ENCODE measurements around the gene LIN7A.
"Not testable (repeated sequence)": the region's sequence is repeated elsewhere in the genome, so short reads cannot be mapped to it uniquely, and the experiment has no call there.

Gene LIN7A

DNA sequence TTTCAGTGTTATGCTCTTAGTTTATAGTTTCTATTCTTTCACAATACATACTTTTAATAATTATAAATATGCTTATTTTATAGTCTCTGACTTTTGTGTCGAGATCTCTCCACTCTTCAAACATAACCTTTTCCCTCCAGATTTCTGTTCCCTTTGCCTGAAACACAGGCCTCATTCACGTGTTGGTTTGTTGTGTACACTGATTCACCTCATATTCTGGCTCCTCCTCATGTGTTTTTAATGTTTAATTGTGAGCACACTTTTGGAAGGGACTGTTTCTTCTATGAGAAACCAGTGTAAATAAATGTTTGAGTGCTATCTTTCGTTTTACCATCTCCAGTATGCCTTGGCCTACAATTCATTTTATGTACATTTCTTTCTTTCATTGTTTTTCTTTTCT, 20.1 kb downstream of the LIN7A start:
- no peak for FAIRE-seq

GRCh38 chr12:80912901-80913770, 24.6 kb downstream of the LIN7A start:
- no peak for FAIRE-seq

- FAIRE-seq, result no peak
Measured at GRCh38 chr12:80909370-80909769, 28.4 kb downstream of the LIN7A start.

- no peak for FAIRE-seq
Measured at GRCh38 chr12:80902711-80903110, 35.0 kb downstream of the LIN7A start.

DNA sequence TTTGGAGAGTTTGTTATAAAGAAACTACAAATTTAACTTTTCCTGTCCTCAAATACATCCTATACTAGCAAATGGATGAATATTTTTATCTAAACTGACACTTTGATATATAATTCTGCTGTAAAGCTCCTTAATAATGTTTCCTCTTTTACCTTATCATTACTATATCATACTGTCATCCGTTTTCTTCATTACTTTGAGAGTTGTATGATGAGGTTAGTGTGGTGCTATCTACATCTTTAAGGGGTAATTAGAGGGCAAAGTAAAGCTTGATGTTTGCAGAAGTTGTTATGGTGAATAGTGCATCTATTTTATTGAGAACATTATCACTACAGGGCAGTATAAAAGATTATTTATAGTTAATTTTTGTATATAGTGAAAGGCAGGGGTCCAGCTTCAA, 36.1 kb downstream of the LIN7A start:
- no peak for FAIRE-seq

DNA sequence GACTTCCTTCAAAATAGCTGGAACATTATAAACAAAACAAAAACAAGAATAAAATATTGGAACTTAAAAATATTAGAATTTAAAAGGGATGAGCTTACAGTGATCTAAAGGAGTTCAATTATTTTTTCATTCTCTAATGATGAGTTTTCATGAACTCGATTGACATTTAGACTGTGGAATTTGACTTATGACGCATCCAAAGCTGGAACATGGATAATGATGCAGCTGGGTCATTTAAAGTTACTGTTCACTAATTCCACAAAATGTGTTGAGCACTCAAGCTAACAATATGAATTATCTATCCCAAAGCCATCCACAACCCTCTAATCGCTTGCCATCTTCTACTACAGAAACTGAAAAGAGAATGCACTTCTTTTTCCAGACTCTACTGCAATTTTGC, 42.5 kb downstream of the LIN7A start:
- FAIRE-seq, result no peak

DNA sequence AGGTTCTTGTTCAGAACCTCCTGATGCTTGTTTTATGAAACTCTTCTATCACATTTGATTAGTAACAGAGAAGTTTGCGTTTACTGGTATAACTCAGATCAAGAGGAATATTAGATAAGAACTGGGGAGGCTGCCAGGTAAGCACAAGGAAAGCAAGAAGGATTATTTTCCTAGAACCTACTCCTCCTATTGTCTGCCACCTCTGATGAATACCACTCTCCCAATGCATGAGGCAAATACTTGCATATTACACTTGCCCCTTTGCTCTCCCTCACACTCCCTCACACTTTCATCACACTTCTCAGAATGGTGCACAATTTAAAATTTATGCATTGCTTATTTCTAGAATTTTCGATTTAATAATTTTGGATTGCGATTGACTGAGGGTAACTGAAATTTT, 43.6 kb downstream of the LIN7A start:
- no peak for FAIRE-seq

GRCh38 chr12:80892597-80893445, 44.9 kb downstream of the LIN7A start:
- no peak for FAIRE-seq

- no peak for FAIRE-seq
Measured at GRCh38 chr12:80884651-80885050, 53.1 kb downstream of the LIN7A start.

GRCh38 chr12:80881106-80881505, 56.6 kb downstream of the LIN7A start:
- no peak for FAIRE-seq

GRCh38 chr12:80878452-80878851, 59.3 kb downstream of the LIN7A start:
- not testable (repeated sequence) for FAIRE-seq

DNA sequence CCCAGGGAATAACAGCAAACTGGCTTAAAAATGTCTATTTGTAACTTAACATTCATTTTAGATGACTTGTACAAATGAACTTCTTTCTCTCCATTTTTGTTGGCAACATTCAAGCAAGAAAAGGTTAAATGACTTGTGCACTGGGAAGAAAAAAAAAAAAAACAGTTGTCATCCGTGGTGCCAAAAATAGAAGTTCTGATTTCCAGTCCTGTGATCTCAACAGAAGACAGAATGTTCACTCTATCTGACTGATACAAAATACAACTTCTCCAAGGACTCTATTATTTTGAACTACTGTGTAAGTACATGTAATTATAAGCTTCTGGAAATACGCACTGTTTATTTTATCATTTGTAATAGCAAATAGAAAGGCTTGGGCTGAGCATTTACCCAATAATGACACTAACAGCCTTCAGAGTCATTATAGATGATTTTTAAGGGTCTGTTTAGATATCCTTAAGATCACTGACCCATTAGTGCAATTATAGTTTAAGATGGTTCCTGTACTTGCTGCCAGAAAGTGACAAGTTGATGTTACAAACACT, 59.9 kb downstream of the LIN7A start:
- no peak for FAIRE-seq

DNA sequence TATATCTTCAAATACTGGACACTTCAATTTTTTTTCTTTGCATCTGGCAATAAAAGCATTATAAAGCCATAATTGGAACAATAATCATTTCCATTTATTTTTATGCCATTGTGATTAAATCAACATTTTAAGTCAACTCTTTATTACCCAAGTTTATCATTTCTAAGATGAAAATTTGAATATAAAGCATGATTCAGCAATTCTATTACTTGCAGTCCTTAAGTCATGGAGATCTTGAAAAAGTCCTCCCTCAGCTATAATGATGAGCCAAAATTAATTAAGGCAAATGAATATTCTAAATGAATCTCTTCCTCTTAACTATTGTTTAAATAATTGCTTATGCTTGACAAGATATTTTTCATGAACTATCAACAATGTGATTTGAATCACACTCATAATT, 65.7 kb downstream of the LIN7A start:
- no peak for FAIRE-seq

DNA sequence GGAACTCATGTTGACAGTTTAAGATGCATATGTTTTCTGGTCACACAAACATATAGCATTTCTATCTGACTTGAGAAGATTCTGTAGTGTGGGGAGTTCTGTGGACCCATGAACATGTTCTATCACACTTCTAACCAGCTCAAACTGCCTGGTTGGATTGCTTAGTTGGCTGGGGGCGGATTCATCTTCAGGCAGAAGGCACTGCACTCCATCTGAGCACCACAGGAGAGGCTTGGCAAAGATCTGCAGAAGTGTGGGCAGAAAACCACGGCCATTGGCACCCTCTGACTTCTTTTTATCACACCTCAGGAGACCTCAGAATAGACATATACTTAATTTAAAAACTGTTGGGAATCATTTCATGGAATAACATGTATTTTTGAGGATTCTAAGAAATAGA, 68.5 kb downstream of the LIN7A start:
- no peak for FAIRE-seq

DNA sequence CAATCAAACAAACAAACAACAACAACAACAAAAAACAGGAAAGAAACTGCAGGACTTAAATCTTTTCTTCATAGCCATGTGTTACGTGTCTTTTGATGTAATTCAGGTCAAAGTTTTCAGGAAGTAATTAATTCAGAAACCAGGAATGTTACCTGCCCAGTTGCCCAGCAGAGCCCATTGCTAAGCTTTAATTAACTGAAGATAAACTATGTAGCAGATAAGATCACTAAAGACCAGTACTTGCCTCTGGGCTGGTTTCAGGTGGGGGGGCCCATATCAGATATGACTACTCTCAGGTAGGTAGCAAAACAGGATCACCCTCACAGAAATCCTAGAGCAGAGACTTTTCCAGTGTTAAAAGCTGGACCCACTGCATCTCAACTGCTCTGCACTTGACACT, 69.2 kb downstream of the LIN7A start:
- no peak for FAIRE-seq

- no peak for FAIRE-seq
Measured at GRCh38 chr12:80867941-80868340, 69.8 kb downstream of the LIN7A start.

GRCh38 chr12:80864046-80864735, 73.5 kb downstream of the LIN7A start:
- no peak for FAIRE-seq

GRCh38 chr12:80862531-80862930, 75.2 kb downstream of the LIN7A start:
- FAIRE-seq, result no peak

- no peak for FAIRE-seq
Measured at GRCh38 chr12:80861641-80862378, 75.9 kb downstream of the LIN7A start.

- no peak for FAIRE-seq
Measured at GRCh38 chr12:80860928-80861327, 76.8 kb downstream of the LIN7A start.

DNA sequence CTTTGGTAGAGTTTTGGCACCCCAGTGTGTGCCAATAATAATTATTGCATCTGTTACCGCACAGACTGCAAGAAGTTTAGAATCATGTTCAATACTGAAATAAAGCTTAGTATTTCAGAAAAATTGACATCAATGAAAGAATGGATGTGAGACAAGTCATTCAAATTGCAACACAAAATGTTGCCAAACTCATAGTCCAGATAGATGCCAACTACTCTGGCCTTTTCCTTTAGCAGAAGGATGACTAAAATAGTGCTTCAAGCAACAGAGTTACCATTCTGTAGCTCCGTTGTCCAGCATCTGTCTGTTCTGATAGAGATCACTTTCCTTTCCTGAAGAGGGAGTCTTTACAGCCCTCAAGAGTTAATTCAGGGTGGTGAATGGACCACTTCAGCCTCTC, 77.5 kb downstream of the LIN7A start:
- FAIRE-seq, result no peak

DNA sequence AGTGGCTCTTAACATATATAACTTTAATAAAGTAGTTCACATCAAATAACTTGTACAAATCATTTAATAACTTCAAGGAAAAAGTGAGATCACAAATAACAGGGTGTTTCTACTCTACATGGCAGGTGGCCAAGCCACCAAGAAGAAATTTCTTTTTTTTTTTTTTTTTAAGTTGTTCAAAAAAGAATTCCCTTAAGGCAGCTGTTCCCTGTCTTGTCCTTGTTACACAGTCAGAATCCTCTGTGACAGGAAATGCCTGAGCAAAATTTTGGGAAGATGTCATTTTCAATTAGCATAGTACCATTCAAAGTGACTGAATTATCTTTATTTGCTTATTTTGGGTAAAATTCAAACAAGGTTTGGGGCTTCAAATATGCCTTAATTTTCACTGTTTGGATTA, 79.4 kb downstream of the LIN7A start:
- FAIRE-seq, result no peak
